Ectodermal cell (in vitro differentiated cells): ENCODE measurements around the gene PCDHA9. TPM values are rescaled to one million over a fixed set of nuclear protein-coding genes. Genes with fewer than 3 reads are reported as not detected.
"Not testable (repeated sequence)": the region's sequence is repeated elsewhere in the genome, so short reads cannot be mapped to it uniquely, and the experiment has no call there.

Experiments used
- H3K27ac ChIP-seq: 2 replicates; pipeline ENCODE4 v1.7.0; 2013; ENCODE audit warnings: mild to moderate bottlenecking, low read depth, low read length; ENCODE audit not compliant: insufficient read depth, poor library complexity, severe bottlenecking
- H3K27me3 ChIP-seq: 2 replicates; pipeline ENCODE4 v1.7.0; 2013; ENCODE audit warnings: mild to moderate bottlenecking, low read length; ENCODE audit not compliant: insufficient read depth, control insufficient read depth, poor library complexity, severe bottlenecking
- H3K36me3 ChIP-seq: one replicate; pipeline ENCODE4 v1.7.0; 2013; ENCODE audit warnings: low read length; ENCODE audit not compliant: control insufficient read depth, insufficient read depth
- H3K4me1 ChIP-seq: one replicate; pipeline ENCODE4 v1.7.0; 2013; ENCODE audit warnings: low read length; ENCODE audit not compliant: control insufficient read depth, insufficient read depth
- H3K4me3 ChIP-seq: 2 replicates; pipeline ENCODE4 v1.7.0; 2013; ENCODE audit warnings: low read depth, low read length, control low read depth; ENCODE audit not compliant: insufficient read depth
- H3K9me3 ChIP-seq: 2 replicates; pipeline ENCODE4 v1.7.0; 2013; ENCODE audit warnings: mild to moderate bottlenecking, low read length, moderate library complexity; ENCODE audit not compliant: control insufficient read depth
- WGBS, 2 experiments: methylation state at CpG; one replicate each; pipeline ENCODE4 v1.1.7; 2013; ENCODE audit warnings: missing lambda C conversion rate in 2 of 2; 5-methylcytosine and 5-hydroxymethylcytosine counted together
- polyA plus RNA-seq, 4 experiments: library from polyadenylated mRNA; stranded (reverse); fragments of 50-300 nt; gene quantifications; one replicate each; pipeline ENCODE4 v1.2.3, GENCODE V29; 2013

PCDHA9 gene
- 0.50 TPM for polyA plus RNA-seq (2013, experiment 1 of 4)
- polyA plus RNA-seq (2013, experiment 2 of 4) = 0.34 TPM
- polyA plus RNA-seq (2013, experiment 3 of 4) = 0.37 TPM
- polyA plus RNA-seq (2013, experiment 4 of 4) = 0.20 TPM

- 87 to 95% methylated on average over 38 to 39 of the region's 48 CpGs for WGBS, 2 experiments
- not testable (repeated sequence) for H3K27me3 ChIP-seq, H3K9me3 ChIP-seq, H3K27ac ChIP-seq, H3K36me3 ChIP-seq, H3K4me3 ChIP-seq, H3K4me1 ChIP-seq
Measured at GRCh38 chr5:140848139-140849102, at the start of gene PCDHA9. Gene PCDHA9, plus strand, starts transcription at chr5:140848382. Its CDS starts 114 bp downstream, at chr5:140848496.

GRCh38 chr5:140800816-140801493, 47.2 kb upstream of the PCDHA9 start, which contains the start of gene PCDHA3:
Gene PCDHA3, plus strand, starts transcription at chr5:140801057.
- WGBS, 2 experiments = 95 to 96% methylated on average over 29 of the region's 29 CpGs
- H3K4me3 ChIP-seq = no peak within 1 kb of the TSS

GRCh38 chr5:140801494-140801841, 46.7 kb upstream of the PCDHA9 start:
- no peak overlapping the region for H3K4me3 ChIP-seq
- H3K4me1 ChIP-seq = no peaks in the 10 kb centered on the region
- WGBS, 2 experiments = 96 to 97% methylated on average over 16 of the region's 16 CpGs
- no peaks in the 10 kb centered on the region for H3K27me3 ChIP-seq
- H3K36me3 ChIP-seq = no peaks in the 10 kb centered on the region
- no peak overlapping the region for H3K27ac ChIP-seq
- no peaks in the 10 kb centered on the region for H3K9me3 ChIP-seq

More at GRCh38 chr5:140800816-140801493, 47.2 kb upstream of the PCDHA9 start, which contains the start of gene PCDHA3:
- Histone ChIP-seq H3K36me3 (peaks cover 3% of the 10 kb centered on the region), H3K27me3 (no peaks in the 10 kb centered on the region), H3K9me3 (no peaks in the 10 kb centered on the region), H3K4me1 (no peaks in the 10 kb centered on the region), H3K27ac (no peak within 1 kb of the TSS)

GRCh38 chr5:140802381-140802780, 45.8 kb upstream of the PCDHA9 start:
- H3K4me3 ChIP-seq, H3K4me1 ChIP-seq, H3K27ac ChIP-seq, H3K9me3 ChIP-seq, H3K27me3 ChIP-seq, H3K36me3 ChIP-seq: not testable (repeated sequence)
- WGBS, 2 experiments = 97% methylated on average over 45 of the region's 45 CpGs

GRCh38 chr5:140802781-140803271, 45.4 kb upstream of the PCDHA9 start:
- no peaks in the 10 kb centered on the region for H3K27me3 ChIP-seq
- no peaks in the 10 kb centered on the region for H3K4me1 ChIP-seq
- H3K9me3 ChIP-seq = no peaks in the 10 kb centered on the region
- H3K4me3 ChIP-seq = no peak overlapping the region
- H3K36me3 ChIP-seq = no peaks in the 10 kb centered on the region
- WGBS, 2 experiments = 95 to 96% methylated on average over 53 of the region's 53 CpGs
- H3K27ac ChIP-seq = no peak overlapping the region

- no peaks in the 10 kb centered on the region for H3K36me3 ChIP-seq
- H3K27me3 ChIP-seq = no peaks in the 10 kb centered on the region
- WGBS, 2 experiments = 29 to 30% methylated on average over 44 to 47 of the region's 47 CpGs
- H3K9me3 ChIP-seq = no peaks in the 10 kb centered on the region
- H3K4me3 ChIP-seq = peak within 1 kb of the TSS; percentile 67
- H3K27ac ChIP-seq = no peak within 1 kb of the TSS
- H3K4me1 ChIP-seq = no peaks in the 10 kb centered on the region
Measured at GRCh38 chr5:140806834-140807775, 41.1 kb upstream of the PCDHA9 start, which contains the start of gene PCDHA4. Gene PCDHA4, plus strand, starts transcription at chr5:140807068.

- H3K36me3 ChIP-seq, H3K9me3 ChIP-seq, H3K4me3 ChIP-seq, H3K4me1 ChIP-seq, H3K27ac ChIP-seq, H3K27me3 ChIP-seq: not testable (repeated sequence)
- WGBS, 2 experiments = 96 to 97% methylated on average over 62 of the region's 62 CpGs
Measured at GRCh38 chr5:140808241-140808888, 39.8 kb upstream of the PCDHA9 start.

- no peaks in the 10 kb centered on the region for H3K9me3 ChIP-seq
- no peaks in the 10 kb centered on the region for H3K4me1 ChIP-seq
- H3K36me3 ChIP-seq = no peaks in the 10 kb centered on the region
- no peaks in the 10 kb centered on the region for H3K27me3 ChIP-seq
- no peak overlapping the region for H3K4me3 ChIP-seq
- no peak overlapping the region for H3K27ac ChIP-seq
- WGBS, 2 experiments = 95 to 96% methylated on average over 43 of the region's 43 CpGs
Measured at GRCh38 chr5:140808889-140809291, 39.3 kb upstream of the PCDHA9 start.
